GM19193 (cell line): ENCODE results near the gene UBE2D1.

ENCODE experiments used
- POLR2A ChIP-seq: IDR thresholded peaks from 4 replicates; pipeline ENCODE4 v1.6.1; 2011; ENCODE audit not compliant: insufficient read depth, insufficient read length; ENCODE audit errors: extremely low read depth

UBE2D1 gene

DNA sequence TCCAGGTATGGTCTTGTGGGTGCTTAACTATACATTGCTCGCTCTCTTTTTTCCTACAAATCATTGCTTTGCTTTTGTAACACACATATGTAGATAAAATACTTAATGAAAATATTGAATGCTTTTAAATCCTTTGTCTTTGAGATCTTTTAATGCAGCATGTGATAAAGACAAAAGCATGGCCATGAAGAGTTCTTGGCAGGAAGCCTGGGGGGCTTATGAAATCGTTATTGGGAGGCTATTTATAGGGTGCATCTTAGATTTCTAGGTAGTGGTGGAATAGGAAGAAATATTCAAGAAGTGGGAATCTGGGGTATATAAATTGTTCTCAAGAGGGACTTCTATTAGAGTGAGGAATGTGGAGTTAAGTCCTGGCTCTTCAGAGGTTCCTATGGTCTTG lies 21.9 kb downstream of the UBE2D1 start:
- no peak for TF ChIP-seq POLR2A

DNA sequence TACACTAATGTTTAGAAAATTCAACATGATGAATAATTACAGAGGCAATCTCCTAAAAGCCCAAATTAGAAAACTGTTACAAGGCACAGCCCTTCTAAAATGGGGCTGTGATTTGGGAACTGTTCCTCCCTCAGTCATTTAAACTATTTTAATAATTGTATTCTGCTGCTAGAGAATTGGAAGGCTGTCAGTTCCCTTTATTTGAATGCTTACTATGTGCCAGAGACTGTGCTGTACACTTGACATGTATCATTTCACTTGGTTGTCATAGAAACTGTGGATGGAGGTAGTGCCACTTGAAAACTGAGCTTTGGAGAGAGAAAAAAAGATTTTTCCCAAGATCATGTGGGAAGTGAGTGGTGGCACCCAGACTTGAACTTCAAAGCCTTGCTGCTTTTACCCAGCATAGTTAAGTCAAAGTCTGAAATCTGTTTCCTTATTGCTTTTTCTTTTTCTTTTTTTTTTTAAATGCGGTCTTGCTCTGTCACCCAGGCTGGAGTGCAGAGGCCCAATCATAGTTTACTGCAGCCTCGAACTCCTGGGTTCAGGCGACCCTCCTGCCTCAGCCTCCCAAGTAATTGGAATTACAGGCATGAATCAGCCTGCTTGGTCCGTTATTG lies 23.6 kb downstream of the UBE2D1 start:
- TF ChIP-seq POLR2A: no peak

DNA sequence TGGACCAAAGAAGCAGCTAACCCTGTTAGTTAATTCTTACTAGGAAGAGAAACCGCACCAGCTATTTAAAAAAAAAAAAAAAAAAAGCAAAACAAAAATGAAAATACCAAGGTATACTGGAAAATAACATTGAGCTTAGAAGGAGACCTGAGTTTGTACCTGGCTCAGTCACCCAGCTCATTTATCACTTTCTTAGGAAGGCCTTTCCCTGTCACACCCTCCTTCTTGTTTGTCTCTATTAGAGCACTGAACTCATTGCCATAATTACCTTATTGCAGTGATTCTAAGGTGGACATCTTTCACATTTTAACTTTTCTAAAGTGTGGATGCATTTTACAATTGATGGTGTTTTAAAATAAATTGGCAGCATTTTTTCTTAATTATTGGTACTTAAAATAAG lies 24.1 kb downstream of the UBE2D1 start:
- no peak for TF ChIP-seq POLR2A

DNA sequence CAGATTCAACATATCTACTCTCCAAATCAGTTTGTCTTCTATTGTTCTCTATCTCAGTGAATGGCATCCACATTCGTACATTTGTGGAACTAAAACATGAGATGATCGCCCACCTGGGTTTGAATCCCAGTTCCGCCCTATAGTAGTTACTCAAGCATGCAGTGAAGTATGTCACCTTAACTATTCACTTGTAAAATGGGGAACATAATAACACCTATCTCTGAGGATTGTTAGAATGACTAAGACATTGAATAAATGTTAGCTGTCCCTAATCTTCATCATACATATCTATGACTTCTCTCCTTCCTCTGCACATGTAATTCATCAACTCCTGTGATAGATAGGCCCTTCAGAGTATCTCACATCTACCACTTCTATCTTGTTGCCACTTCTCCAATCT lies 24.7 kb downstream of the UBE2D1 start:
- no peak for TF ChIP-seq POLR2A

DNA sequence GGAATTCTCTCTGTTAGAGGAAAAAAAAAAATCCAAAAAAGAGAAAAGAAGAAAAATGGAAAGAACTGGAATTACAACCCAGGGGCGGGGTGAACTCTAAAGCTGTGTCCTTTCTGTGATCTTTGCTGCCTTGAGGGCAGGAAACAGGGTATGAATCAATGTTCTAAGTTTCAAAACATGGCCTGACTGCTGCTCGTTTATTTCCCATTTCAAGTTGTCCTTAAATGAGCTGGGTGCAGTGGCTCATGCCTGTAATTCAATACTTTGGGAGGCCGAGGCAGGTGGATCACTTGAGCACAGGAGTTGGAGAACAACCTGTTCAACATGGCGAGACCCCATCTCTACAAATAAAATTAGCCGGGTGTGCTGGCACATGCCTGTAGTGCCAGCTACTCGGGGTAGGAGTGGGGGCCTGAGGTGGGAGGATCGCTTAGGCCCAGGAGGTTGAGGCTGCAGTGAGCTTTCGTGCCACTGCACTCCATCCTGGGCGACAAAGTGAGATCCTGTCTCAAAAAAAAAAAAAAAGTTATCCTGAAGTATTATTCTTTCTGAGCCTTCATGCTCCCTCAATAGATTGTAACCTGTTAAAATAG lies 25.7 kb downstream of the UBE2D1 start:
- TF ChIP-seq POLR2A: no peak

DNA sequence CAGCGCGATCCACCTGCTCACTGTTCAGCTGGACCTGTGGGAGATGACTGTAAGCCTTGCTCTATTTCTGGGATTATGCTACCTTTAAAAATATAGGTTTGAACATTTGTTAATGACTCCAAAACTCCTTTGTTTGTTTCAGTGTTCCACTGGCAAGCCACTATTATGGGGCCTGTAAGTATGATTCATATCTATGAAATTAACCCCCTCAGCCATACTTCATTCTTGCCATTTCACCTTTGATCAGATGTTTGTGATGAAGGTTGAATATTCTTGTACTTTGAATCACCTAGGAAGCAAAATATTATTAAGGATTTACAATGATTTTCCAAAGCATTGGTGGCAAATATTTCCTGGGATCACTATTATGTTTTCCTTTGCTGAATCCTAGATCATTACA lies 26.5 kb downstream of the UBE2D1 start:
- no peak for TF ChIP-seq POLR2A

DNA sequence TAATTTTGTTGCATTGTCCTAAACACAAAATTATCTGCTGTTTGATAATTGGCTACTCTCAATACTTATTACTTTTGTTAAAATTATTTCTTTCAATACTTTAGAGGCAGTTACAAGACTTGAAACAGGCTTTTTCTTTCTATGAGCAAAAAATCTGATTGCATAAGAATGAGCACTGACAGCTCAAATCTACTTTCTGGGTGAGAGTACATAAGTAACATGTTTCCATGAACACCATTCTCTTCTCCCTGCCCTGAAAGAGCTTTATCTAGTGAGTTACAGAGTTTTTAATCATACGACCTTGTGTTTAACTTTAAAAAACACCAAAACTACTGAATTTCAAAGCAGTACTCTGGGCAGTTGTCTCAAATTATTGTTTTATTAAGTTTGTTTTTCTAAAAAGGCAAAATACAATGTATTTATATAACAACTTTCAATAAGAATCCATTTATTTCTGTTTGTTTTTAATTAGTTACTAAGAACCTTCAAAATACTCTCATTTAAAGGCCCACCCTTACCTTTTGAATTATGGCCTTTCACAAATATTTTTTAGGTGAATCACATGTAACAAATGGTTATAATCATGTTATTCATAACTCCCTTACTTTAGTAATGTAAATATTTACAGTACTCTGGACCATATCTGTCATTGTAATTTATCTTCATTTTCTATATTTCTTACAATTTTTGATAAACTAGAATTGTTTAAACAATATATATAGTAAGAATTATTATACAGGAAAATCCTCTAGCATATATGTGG lies 27.4 kb downstream of the UBE2D1 start:
- no peak for TF ChIP-seq POLR2A

DNA sequence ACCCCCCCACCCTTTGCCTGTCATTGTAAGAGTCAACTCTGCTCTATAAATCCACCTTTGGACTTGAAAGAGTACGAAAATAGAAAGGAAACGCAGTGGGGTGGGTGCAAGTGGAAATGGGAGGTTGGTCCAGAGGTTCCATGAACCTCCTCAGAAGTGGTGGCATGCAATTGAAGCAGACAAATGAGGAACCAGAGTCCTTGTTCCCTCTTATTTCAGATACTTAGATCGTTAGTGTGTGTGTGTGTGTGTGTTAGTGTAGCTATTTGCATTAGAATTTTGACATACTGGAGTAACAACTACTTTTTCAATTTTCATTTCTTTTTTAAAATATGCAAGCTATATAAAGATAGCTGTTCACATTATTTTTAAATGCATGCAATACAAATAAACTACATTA lies 32.3 kb downstream of the UBE2D1 start:
- TF ChIP-seq POLR2A: no peak

DNA sequence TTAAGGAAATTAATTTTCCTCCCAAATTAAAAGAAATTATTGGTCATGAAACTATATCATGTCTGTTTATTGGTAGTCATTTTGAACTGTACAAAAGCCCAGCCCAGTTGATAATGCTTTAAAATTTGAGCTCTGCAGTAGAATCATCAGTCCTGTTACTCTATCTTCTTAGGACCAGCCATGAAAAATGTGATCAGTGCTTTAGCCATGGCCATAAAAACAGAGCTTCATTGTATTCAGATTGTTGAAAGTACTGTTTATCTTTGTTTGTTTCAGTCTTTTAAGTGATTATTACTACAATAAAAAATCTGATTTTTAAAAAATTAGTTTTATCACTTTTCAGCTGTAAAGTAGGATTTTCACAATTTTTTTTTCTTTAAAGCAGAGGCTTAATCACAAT lies 36.7 kb downstream of the UBE2D1 start:
- TF ChIP-seq POLR2A: no peak

DNA sequence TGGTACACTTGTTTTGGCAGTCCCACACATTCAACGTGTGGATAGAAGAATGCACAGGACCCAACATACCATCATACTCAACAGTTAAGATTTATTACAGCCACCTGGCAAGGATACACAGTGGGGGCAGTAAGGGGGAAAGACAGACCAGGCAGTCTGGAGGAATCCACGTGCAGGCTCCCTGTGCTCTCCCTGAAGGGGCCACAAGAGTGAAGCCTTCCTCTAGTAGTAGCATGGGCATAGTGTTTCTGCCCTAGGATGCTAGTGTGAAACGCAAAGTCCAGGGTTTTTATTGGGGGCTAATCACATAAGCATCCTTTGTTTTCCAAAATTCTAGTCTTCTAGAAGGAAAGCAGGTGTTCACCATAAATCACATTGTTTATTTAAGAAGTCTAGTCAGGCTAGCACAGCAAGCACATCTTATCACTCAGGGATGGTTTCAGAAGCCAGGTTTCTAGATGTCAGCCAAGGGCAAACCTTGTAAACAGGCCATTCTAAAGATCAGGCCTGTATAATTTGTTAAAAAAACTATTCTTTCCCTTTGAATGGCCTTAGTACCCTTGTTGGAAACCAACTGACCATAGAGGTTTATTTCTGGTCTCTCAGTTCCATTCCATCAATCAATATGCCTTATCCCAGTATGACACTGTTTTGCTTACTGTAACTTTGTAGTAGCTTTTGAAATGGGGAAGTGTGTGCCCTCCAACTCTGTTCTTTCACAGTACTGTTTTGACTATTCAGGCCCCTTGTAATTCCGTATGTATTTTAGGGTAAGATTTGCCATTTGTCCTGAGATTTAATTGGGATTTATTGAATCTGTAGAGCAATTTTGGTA lies 38.0 kb downstream of the UBE2D1 start:
- no peak for TF ChIP-seq POLR2A

DNA sequence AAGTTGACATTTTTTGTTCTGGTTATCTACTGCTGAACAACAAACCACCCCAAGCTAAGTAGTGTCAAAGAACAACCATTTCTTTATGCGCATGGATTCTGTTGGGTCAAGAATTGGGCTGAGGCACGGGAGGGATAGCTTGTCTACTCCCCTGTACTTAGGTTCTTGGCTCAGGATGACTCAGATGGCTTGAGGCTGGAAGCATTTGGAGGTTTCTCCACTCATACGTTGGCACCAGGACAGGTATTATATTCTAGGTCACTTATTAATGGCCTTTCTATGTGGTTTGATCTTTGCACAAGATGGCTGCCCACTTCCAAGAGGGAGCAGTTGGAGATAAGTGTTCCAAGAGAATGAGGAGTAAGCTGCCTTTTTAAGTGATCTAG lies 38.6 kb downstream of the UBE2D1 start:
- TF ChIP-seq POLR2A: no peak

DNA sequence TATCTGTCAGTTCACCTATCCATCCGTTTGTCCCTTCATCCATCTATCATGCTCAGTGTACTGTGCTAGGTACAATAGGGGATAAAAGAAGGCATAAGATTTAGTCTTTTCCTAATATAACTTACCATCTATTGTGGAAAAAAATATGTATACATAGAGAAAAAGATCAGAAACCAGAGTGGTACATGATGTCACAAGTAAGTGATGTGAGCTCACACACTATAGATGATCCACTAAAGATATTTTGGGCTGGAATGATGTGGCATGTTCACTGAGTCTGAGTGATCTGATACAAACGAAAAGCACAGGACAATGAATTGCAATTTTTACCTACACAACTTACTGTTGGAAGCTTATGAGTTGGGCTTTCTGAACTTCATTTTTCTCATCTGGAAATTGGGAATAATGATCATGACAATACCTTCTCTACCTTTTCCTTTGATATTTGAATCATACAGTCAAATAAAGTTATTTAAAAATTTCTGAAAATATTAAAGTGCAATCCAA lies 47.7 kb downstream of the UBE2D1 start:
- no peak for TF ChIP-seq POLR2A

DNA sequence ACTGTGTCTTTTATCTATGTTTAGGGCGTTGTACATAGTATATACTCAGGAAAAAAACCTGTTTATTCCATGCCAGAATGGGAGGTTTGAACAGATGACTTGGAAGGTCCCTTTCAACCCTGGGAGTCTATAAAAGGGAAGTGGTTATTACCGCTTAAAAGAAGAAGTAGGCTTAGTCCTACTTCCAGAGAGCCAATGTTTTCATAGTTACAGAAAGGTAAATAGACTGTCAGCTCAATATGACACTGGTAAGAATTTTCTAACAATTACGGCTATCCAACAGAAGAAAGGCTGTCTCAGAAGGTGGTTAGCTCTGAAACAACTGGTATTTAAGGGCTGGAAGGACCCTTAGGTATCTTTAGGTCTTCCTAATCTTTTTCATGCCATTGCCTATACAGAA lies 49.3 kb downstream of the UBE2D1 start:
- no peak for TF ChIP-seq POLR2A

DNA sequence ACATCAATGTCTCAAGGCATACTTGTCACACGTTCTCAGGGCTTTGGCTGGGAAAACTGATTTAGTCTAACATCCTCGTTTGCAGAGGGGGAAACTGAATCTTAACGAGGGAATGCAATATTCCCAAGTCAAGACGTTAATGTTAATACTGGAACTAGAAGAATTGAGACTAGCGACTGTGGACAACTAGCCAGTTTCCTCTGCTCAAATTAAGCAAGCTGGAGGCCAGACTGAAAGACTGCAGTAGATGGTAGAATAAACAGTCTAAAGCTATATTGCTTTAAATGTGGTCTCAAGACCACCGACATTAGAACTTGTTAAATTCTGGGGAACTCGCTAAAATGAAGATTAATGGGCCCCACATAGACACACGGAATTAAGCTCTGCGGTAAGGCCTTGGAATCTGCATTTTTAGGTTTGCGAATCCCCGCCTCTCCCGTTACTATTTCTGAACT lies 49.8 kb downstream of the UBE2D1 start:
- TF ChIP-seq POLR2A: no peak
